IPS-15b (cell line): ENCODE data around the gene RAP1GAP2.

Experiments
- H3K27me3 ChIP-seq: one replicate; pipeline ENCODE4 v1.6.1; 2013; ENCODE audit warnings: low read length; ENCODE audit not compliant: control insufficient read depth, insufficient read depth
- H3K36me3 ChIP-seq: one replicate; pipeline ENCODE4 v1.6.1; 2013; ENCODE audit warnings: low read length; ENCODE audit not compliant: control insufficient read depth, insufficient read depth
- H3K4me1 ChIP-seq: one replicate; pipeline ENCODE4 v1.6.1; 2013; ENCODE audit warnings: mild to moderate bottlenecking, low read length; ENCODE audit not compliant: control insufficient read depth, insufficient read depth
- H3K4me3 ChIP-seq: one replicate; pipeline ENCODE4 v1.5.1; 2013; ENCODE audit warnings: low read depth, low read length
- H3K9ac ChIP-seq: one replicate; pipeline ENCODE4 v1.6.1; 2013; ENCODE audit warnings: low read depth, mild to moderate bottlenecking, low read length
- H3K9me3 ChIP-seq: one replicate; pipeline ENCODE4 v1.6.1; 2013; ENCODE audit warnings: mild to moderate bottlenecking, low read length; ENCODE audit not compliant: control insufficient read depth, insufficient read depth

RAP1GAP2 gene

DNA sequence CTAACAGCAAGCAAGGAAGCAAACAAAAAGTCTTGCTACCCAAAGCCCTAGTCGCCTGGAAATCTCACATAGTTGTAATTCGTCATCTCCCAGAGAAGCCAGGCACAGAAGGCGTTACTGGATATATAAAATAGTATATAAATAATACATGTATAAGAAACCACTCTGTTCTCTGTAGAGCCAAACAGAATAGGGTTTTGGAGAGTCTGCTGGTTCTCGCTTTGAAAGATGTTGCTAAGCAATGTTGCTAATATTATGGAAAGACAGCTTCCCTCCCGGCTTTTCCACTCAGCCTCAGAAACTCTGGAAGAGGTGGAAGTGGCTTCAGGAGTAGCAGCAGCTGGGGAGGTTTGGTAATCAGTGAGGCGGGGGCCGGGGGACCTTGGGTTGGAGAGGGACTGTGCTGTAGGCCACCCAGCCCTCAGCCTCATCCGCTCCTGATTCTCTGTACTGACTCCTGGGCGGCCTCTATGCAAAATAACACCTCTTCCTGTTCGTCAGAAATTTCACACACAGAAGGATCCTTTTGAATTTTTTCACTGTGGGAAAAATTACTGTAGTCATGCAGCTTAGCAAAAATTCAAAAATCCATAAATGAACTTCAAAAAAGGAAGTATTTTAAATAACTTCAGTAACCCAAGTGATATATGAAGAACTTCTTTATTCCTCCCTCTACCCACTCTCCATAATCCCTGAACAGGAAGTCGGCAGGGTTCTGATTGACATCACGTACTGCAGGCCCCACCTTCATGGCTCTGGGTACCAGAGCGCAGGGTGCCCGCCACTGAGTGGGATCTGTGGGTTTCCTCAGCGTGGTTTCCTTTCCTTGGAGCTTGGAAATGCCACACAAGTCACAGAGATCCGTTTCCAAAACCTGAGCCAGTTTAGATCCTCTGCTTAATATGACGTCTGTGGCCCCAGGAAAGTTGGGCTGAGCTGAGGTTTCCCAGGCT lies 51.4 kb downstream of the RAP1GAP2 start:
- Histone ChIP-seq H3K4me1 (peaks cover 14% of the 10 kb centered on the region), H3K9ac (no peak overlapping the region), H3K36me3 (no peaks in the 10 kb centered on the region), H3K9me3 (no peaks in the 10 kb centered on the region), H3K4me3 (no peak overlapping the region), H3K27me3 (peaks cover 5% of the 10 kb centered on the region)

DNA sequence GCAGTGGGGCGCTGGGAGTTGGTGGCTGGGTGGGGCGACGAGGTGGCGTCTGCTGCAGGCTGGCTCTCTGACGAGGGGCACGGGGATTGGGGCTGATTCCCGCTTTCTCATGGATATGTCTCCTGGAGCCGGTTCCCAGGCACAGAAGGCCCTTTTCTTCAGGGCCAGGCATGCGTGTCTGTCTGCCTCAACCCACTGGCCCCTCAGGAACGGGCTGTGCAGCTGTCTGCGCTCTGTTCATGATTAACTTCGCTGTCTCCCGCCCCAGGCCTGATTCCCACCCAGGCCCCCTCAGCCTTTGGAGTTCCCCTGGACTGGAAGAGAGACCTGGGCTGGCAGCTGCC lies 53.1 kb downstream of the RAP1GAP2 start:
- no peak overlapping the region for H3K4me3 ChIP-seq
- peaks cover 5% of the 10 kb centered on the region for H3K27me3 ChIP-seq
- no peak overlapping the region for H3K9ac ChIP-seq
- no peaks in the 10 kb centered on the region for H3K9me3 ChIP-seq
- H3K4me1 ChIP-seq: peaks cover 13% of the 10 kb centered on the region
- no peaks in the 10 kb centered on the region for H3K36me3 ChIP-seq

DNA sequence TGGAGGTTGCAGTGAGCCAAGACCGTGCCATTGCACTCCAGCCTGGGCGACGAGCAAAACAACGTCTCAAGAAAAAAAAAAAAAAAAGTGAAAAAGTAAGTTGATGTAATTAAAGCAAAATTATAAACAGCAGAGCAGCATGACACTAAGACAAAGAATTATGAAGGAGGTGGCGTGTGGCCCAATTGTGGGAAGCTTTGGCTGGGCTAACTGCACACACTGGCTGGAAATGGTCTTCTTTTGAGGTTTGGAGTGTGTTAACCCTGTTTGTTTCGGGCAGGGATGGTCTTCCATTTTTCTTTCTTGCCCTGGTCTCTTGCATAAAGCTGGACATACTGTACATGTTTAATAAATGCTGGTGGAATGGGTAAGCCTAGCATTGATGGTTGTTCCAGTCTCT lies 54.8 kb downstream of the RAP1GAP2 start:
- Histone ChIP-seq H3K36me3 (no peaks in the 10 kb centered on the region), H3K4me3 (no peak overlapping the region), H3K27me3 (peaks cover 5% of the 10 kb centered on the region), H3K9ac (no peak overlapping the region), H3K4me1 (peaks cover 9% of the 10 kb centered on the region), H3K9me3 (no peaks in the 10 kb centered on the region)

DNA sequence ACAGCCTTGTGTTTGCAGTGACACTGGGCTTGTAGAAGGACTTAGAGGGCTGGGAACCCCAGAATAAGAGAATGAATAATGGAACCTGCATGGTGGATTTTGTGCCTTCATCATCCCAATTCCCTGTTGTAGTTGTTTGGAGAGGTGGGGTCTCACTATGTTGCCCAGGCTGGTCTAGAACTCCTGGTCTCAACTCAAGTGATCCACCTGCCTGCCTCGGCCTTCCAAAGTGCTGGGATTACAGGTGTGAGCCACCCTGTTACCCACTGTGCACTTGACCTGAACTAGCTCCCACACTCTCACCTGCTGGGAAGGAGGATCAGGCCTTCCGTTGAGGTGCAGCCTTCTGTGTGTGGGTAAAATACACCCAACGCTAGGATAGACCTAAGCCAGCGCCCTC lies 55.4 kb downstream of the RAP1GAP2 start:
- H3K9ac ChIP-seq: no peak overlapping the region
- H3K36me3 ChIP-seq: no peaks in the 10 kb centered on the region
- H3K4me1 ChIP-seq: peaks cover 13% of the 10 kb centered on the region
- H3K9me3 ChIP-seq: no peaks in the 10 kb centered on the region
- H3K4me3 ChIP-seq: no peak overlapping the region
- H3K27me3 ChIP-seq: peaks cover 5% of the 10 kb centered on the region

DNA sequence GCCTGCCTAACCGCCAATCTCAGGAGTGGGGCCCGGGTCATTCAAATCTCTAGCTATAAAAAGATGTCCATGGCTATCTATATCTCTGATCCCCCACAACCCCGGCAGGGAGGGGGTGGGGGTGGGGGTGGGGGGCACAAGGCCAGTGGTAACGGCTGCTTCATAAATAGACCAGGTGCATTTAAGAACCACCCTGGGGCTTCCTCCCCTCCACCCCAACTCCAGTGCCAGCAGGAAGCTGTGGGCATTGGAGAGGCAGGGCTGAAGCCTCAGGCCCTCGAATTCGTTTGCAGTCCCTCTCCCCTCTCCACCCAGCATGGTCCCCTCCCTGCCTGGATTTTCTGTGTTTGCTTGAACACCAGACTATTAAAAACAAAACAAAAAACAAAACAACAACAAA lies 56.0 kb downstream of the RAP1GAP2 start:
- H3K9me3 ChIP-seq: no peaks in the 10 kb centered on the region
- H3K4me3 ChIP-seq: peak overlapping the region; percentile 56
- H3K4me1 ChIP-seq: peaks cover 17% of the 10 kb centered on the region
- H3K9ac ChIP-seq: no peak overlapping the region
- H3K36me3 ChIP-seq: no peaks in the 10 kb centered on the region
- H3K27me3 ChIP-seq: peaks cover 5% of the 10 kb centered on the region

DNA sequence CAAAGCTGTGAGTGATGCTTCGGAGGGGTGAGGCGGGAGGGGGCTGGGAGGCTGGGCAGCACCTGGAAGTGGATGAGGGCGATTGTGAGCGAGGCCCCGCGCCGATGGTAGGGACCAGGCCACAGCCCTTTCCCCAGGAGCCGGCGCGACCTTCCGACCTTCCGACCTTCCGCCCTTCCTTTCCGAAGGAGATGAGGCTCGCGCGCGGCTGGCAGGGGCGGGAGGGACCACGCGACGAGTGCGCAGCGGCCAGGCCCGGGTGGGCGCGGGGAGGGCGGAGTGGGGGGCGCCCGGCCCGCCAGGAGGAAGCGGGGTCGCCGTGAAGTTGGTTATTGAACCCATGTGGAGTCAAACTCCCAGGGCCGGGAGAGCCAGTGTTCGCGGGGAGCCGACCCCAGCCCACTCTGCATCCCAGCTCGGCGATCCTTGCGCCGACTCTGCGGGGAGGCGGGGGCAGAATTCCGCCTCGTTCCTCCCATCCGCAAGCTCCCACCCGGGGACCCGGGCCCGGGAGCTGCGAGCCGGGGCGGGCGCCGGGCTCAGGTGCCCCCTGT lies 56.6 kb downstream of the RAP1GAP2 start:
- Histone ChIP-seq H3K27me3 (peaks cover 5% of the 10 kb centered on the region), H3K9me3 (no peaks in the 10 kb centered on the region), H3K36me3 (no peaks in the 10 kb centered on the region), H3K4me1 (peaks cover 15% of the 10 kb centered on the region), H3K4me3 (peak overlapping the region; percentile 56), H3K9ac (no peak overlapping the region)

DNA sequence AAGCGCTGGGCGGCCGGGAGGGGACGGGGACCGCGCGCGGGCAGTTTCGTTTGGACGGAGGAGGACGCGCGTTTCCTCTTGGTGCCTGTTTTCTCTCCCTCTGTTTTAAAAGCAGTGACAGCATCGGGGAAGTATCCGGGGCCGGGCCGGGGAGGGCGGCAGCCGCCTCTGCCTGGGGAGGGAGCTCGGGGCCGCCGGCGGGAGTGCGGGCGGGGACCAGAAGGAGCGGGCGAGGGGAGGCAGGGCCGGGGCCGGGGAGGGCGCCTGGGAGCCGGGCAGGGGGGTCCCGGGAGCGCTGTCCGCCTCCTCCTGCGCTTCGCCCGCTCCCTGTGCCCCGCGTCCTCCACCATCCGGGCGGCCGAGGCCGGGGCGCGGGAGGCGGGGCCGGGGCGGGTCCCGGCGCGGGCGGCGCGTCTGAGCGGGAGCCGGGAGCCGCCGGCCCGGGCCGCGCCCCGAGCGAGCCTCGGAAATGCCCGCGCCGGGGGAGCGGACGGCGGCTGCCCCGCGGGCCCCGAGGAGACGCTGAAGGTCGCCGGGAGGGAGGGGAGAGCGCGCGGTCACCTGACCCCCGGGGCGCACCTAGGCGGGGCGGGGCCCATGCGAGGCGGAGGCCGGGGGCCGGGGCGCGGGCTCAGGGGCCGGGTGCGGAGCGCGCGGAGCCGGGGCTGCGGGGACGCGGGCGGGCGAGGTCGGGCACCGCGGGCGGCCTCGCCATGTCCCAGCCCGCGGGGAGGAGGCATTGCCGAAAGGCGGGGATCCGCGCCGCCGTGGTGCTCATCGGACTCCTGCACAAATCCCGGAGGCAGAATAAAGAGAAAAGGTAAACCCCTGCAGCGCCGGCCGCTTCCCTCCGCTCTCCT lies 57.3 kb downstream of the RAP1GAP2 start:
- H3K4me1 ChIP-seq: peaks cover 11% of the 10 kb centered on the region
- H3K4me3 ChIP-seq: peak overlapping the region; percentile 80
- no peaks in the 10 kb centered on the region for H3K36me3 ChIP-seq
- H3K27me3 ChIP-seq: peaks cover 5% of the 10 kb centered on the region
- H3K9ac ChIP-seq: peak overlapping the region; percentile 68
- no peaks in the 10 kb centered on the region for H3K9me3 ChIP-seq

DNA sequence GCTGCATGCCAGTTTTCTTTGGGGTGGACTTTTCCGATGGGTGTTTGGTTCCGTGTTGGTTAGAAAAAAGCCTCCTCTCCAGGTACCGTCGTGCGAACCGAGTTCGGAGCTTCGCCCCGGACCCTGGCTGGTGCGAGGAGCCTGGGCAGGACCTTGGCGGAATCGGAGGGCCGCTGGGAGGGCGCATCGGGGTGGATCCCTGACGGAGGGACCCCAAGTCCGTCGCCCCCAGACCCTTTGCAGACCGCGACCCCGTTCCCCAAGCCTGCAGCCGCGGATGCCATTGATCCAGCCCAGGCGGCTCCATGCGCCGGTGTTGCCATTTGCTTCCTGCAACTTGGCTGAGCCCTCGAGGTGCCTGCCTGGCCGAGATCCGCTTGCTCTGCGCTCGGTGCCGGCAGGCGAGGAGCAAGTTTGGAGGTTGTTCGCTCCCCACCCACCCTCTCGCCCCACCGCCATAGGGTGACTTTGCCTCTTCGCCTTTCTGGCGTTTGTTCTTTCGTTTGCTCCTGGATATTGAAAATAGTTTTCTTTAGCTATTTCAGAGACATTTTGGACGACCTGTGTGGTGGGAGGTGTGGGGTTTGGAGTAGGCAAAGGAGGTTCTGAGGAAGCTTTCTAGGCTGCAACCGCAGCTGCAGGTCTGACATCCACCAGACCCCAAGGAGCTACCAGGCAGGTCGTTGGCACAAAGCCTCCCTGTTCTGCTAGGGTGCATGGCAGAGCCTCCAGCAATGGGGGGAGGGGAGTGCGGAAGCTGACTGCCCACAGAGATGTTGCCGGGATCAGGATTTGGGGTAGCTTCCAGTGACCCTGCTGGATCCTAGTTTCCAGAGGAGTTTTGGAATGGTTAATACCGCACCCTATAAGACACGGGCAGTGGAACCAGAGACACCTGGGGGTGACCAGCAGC lies 58.2 kb downstream of the RAP1GAP2 start:
- peaks cover 5% of the 10 kb centered on the region for H3K27me3 ChIP-seq
- no peaks in the 10 kb centered on the region for H3K9me3 ChIP-seq
- H3K4me3 ChIP-seq: peak overlapping the region; percentile 80
- H3K36me3 ChIP-seq: no peaks in the 10 kb centered on the region
- peaks cover 11% of the 10 kb centered on the region for H3K4me1 ChIP-seq
- H3K9ac ChIP-seq: peak overlapping the region; percentile 68

DNA sequence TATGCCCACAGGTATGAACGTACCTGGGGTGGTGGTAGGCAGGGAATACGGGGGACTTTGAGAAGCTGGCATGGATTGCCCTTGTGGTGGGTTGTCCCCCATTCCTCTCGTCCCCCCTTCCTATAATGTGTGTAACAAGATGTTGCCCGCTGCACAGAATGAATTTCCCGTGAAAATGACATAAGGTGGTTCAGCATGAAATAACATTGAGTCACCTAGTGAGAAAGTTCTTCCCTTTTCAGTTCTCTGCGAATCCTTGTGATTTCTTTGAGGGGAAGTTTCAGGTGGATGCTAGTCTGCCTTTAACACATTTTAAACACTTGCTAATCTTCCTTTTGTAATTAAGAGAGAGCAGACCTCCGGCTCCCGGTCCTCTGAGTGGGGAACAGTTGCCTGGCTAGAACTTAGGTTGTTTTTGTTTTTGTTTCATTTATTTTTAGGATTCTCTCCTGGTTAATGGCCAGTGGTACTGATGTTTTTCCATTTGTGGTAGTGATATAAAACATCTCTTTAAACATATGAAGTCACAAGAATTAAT lies 58.9 kb downstream of the RAP1GAP2 start:
- Histone ChIP-seq H3K4me3 (peak overlapping the region; percentile 80), H3K9ac (no peak overlapping the region), H3K9me3 (no peaks in the 10 kb centered on the region), H3K27me3 (peaks cover 5% of the 10 kb centered on the region), H3K4me1 (peaks cover 11% of the 10 kb centered on the region), H3K36me3 (no peaks in the 10 kb centered on the region)

DNA sequence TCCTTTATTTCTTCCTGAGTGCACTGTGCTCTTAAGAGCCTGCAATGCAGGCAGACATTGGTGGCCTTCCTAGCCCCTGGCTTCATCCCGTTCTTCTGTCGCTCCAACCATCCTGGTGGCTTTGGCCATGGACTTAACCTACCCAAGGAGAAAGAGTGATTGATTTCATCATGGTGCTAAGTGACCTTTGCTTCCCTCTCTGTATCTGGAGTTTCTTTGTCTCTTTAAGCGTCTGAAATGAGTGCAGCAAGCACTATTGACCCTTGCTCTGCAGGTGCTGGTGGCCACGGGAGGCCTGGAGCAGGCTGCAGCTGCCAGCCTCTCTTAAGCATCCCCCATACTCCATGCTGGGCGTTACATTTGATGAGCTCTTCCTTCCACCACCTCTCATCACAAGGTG lies 60.5 kb downstream of the RAP1GAP2 start:
- Histone ChIP-seq H3K4me1 (peaks cover 11% of the 10 kb centered on the region), H3K27me3 (peaks cover under 1% of the 10 kb centered on the region), H3K9me3 (no peaks in the 10 kb centered on the region), H3K36me3 (no peaks in the 10 kb centered on the region), H3K4me3 (no peak overlapping the region), H3K9ac (no peak overlapping the region)

DNA sequence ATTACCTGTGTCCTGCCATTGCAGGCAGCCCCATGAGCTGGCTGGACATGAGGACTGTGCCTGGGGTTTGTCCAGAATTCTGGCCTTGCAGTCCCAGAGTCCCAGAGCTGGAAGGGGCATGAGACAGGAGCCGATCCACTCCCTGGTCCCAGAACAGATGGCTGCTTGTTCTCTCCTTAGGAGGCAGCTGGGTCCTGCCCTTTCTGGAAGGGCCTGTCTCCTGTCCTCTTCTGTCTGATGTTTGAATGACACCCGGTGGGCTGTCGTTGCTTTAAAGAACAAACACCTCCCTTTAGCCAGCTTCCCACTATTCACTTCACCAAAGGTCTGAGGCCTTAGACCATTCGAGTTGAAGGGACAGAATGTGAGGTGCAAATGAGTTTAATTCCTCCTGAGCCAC lies 63.8 kb downstream of the RAP1GAP2 start:
- H3K4me1 ChIP-seq: peaks cover 11% of the 10 kb centered on the region
- peaks cover 3% of the 10 kb centered on the region for H3K36me3 ChIP-seq
- no peak overlapping the region for H3K4me3 ChIP-seq
- H3K9ac ChIP-seq: no peak overlapping the region
- H3K9me3 ChIP-seq: no peaks in the 10 kb centered on the region
- no peaks in the 10 kb centered on the region for H3K27me3 ChIP-seq
